Prostate gland (tissue), 2 donors: ENCODE measurements around the gene MAPK8IP2.

Experiments
- POLR2A ChIP-seq: fragments of 450-650 bp; IDR thresholded peaks from one replicate; pipeline ENCODE4 v1.6.1; 2016; ENCODE audit warnings: antibody characterized with exemption, mild to moderate bottlenecking
- POLR2AphosphoS5 ChIP-seq: sonication (generic); formaldehyde crosslinking; IDR thresholded peaks from one replicate; pipeline ENCODE4 v1.6.1; 2017; ENCODE audit warnings: antibody characterized with exemption
- TF ChIP-seq, protein P1 (sequence below), 4 experiments: fragments of 200-600 bp in 2 of 4; fragments of 450-650 bp in 2 of 4; sonication (generic) in 2 of 4; IDR thresholded peaks; 1 replicate in 3 of 4; 2 replicates in 1 of 4; pipeline ENCODE4 v1.5.1; 2016 to 2019; ENCODE audit warnings: antibody characterized with exemption in 4 of 4, mild to moderate bottlenecking in 2 of 4, moderate library complexity in 2 of 4

DNA sequence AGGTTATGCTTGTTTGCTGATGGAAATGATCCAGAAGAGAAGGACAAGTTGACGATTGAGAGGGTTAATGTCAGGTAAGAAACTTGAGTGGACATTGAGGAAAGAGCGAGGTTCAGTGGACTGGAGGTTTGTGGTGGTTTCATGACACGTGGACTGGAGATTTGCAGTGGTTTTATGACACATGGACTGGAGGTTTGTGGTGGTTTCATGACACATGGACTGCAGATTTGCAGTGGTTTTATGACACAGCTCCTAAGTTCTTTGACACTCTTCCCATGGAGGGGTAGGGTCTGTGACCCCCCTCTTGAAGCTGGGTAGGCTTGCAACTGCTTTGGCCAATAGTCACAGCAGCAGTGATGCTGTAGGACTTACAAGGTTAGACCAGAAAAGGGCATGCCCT is 5.4 kb upstream of the MAPK8IP2 start:
- TF ChIP-seq POLR2AphosphoS5: no peak
- TF ChIP-seq, protein P1, sequence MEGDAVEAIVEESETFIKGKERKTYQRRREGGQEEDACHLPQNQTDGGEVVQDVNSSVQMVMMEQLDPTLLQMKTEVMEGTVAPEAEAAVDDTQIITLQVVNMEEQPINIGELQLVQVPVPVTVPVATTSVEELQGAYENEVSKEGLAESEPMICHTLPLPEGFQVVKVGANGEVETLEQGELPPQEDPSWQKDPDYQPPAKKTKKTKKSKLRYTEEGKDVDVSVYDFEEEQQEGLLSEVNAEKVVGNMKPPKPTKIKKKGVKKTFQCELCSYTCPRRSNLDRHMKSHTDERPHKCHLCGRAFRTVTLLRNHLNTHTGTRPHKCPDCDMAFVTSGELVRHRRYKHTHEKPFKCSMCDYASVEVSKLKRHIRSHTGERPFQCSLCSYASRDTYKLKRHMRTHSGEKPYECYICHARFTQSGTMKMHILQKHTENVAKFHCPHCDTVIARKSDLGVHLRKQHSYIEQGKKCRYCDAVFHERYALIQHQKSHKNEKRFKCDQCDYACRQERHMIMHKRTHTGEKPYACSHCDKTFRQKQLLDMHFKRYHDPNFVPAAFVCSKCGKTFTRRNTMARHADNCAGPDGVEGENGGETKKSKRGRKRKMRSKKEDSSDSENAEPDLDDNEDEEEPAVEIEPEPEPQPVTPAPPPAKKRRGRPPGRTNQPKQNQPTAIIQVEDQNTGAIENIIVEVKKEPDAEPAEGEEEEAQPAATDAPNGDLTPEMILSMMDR (IDR thresholded peaks at IDR 0.05): no peak
- no peak for TF ChIP-seq POLR2A
